Activated naive CD4-positive, alpha-beta T cell (primary cell): ENCODE measurements around the gene AFDN.

Experiments
- DNase-seq, 4 experiments: peaks; one replicate each; lab custom pipeline; 2025; lab: John Stamatoyannopoulos, UW

The AFDN gene

GRCh38 chr6:167921831-167922230, 95.1 kb downstream of the AFDN start:
- DNase-seq, result no peak

- DNase-seq, result no peak
Observed at GRCh38 chr6:167925026-167925425, 98.3 kb downstream of the AFDN start.

- no peak for DNase-seq
Observed at GRCh38 chr6:167927246-167927645, 100.5 kb downstream of the AFDN start.

GRCh38 chr6:167928111-167928510, 101.4 kb downstream of the AFDN start:
- no peak for DNase-seq

GRCh38 chr6:167930295-167930694, 103.6 kb downstream of the AFDN start:
- DNase-seq, result no peak

GRCh38 chr6:167932468-167933276, 106.0 kb downstream of the AFDN start:
- DNase-seq, result no peak

GRCh38 chr6:167933290-167933689, 106.6 kb downstream of the AFDN start:
- no peak for DNase-seq

- DNase-seq, result no peak
Observed at GRCh38 chr6:167933847-167934246, 107.1 kb downstream of the AFDN start.

- DNase-seq, result no peak
Observed at GRCh38 chr6:167934426-167934864, 107.7 kb downstream of the AFDN start.

- no peak for DNase-seq
Observed at GRCh38 chr6:167936051-167936450, 109.3 kb downstream of the AFDN start.

- no peak for DNase-seq
Observed at GRCh38 chr6:167937301-167937700, 110.6 kb downstream of the AFDN start.

- no peak for DNase-seq
Observed at GRCh38 chr6:167937948-167938911, 111.5 kb downstream of the AFDN start.

- no peak for DNase-seq
Observed at GRCh38 chr6:167941822-167942221, 115.1 kb downstream of the AFDN start.

GRCh38 chr6:167944130-167944529, 117.4 kb downstream of the AFDN start:
- no peak for DNase-seq

- no peak for DNase-seq
Observed at GRCh38 chr6:167946007-167946406, 119.3 kb downstream of the AFDN start.

- DNase-seq, result no peak
Observed at GRCh38 chr6:167946604-167947003, 119.9 kb downstream of the AFDN start.

- no peak for DNase-seq
Observed at GRCh38 chr6:167947716-167948115, 121.0 kb downstream of the AFDN start.

- no peak for DNase-seq
Observed at GRCh38 chr6:167948716-167949115, 122.0 kb downstream of the AFDN start.

GRCh38 chr6:167949121-167949684, 122.5 kb downstream of the AFDN start:
- no peak for DNase-seq

- DNase-seq, result no peak
Observed at GRCh38 chr6:167951781-167952511, 125.2 kb downstream of the AFDN start.

GRCh38 chr6:167952512-167952859, 125.8 kb downstream of the AFDN start:
- DNase-seq, result no peak

GRCh38 chr6:167953551-167953950, 126.8 kb downstream of the AFDN start:
- DNase-seq, result no peak
